PC-9 (cell line): ENCODE data around the gene OR5K1. TPM values are rescaled to one million over a fixed set of nuclear protein-coding genes. Genes with fewer than 3 reads are reported as not detected.

Experiments
- BruUV-seq: library from RNA; stranded (reverse); fragments of 400-500 nt; replicated peaks from 2 replicates; lab custom pipeline; 2021; lab: Mats Ljungman, UMichigan
- CTCF ChIA-PET: fragments of 300-600 bp; sonication (Branson Sonifier 250); formaldehyde crosslinking; loops from one replicate; lab custom pipeline; 2022; ENCODE audit warnings: antibody characterized with exemption; lab: Charles Lee
- POLR2A ChIA-PET: fragments of 300-600 bp; sonication (Branson Sonifier 250); formaldehyde crosslinking; loops from one replicate; lab custom pipeline; 2022; ENCODE audit warnings: antibody characterized with exemption; ENCODE audit not compliant: unreplicated experiment; lab: Charles Lee
- DNase-seq, 2 experiments: peaks; one replicate each; pipeline versions ENCODE4 v3.0.0 to v3.0.0-alpha.2; 2015 to 2022; ENCODE audit warnings: mixed read lengths in 1 of 2
- H2AFZ ChIP-seq: fragments of 200-600 bp; sonication (generic); 2 replicates; pipeline ENCODE4 v1.8.1; 2017; ENCODE audit warnings: antibody characterized with exemption
- H3F3A ChIP-seq: fragments of 200-600 bp; sonication (generic); 2 replicates; pipeline ENCODE4 v1.8.1; 2017; ENCODE audit warnings: antibody characterized with exemption, mild to moderate bottlenecking, low read depth; ENCODE audit not compliant: insufficient read depth
- H3K27ac ChIP-seq: fragments of 200-600 bp; sonication (generic); 2 replicates; pipeline ENCODE4 v1.6.1; 2016; ENCODE audit warnings: mixed run types
- H3K27me3 ChIP-seq: fragments of 200-600 bp; sonication (generic); 2 replicates; pipeline ENCODE4 v1.6.1; 2016; ENCODE audit warnings: low read depth, mixed run types; ENCODE audit not compliant: insufficient read depth
- H3K36me3 ChIP-seq: fragments of 200-600 bp; sonication (generic); 2 replicates; pipeline ENCODE4 v1.6.1; 2016; ENCODE audit warnings: low read depth, mixed run types
- H3K4me1 ChIP-seq: fragments of 200-600 bp; sonication (generic); replicated peaks from 2 replicates; pipeline ENCODE4 v1.6.1; 2016; ENCODE audit warnings: mixed run types; ENCODE audit not compliant: insufficient read depth
- H3K4me2 ChIP-seq: fragments of 200-600 bp; sonication (generic); 2 replicates; pipeline ENCODE4 v1.6.1; 2017; ENCODE audit warnings: mixed run types
- H3K4me3 ChIP-seq: fragments of 200-600 bp; sonication (generic); 2 replicates; pipeline ENCODE4 v1.6.1; 2016; ENCODE audit warnings: mixed run types
- H3K79me2 ChIP-seq: fragments of 200-600 bp; sonication (generic); 2 replicates; pipeline ENCODE4 v1.6.1; 2017; ENCODE audit warnings: low read depth, mixed run types
- H3K9me2 ChIP-seq: fragments of 200-600 bp; sonication (generic); 2 replicates; pipeline ENCODE4 v1.8.1; 2017; ENCODE audit warnings: mild to moderate bottlenecking; ENCODE audit not compliant: insufficient read depth
- H3K9me3 ChIP-seq: fragments of 200-600 bp; sonication (generic); 2 replicates; pipeline ENCODE4 v1.8.1; 2016; ENCODE audit warnings: low read depth; ENCODE audit not compliant: insufficient read depth
- H4K20me1 ChIP-seq: fragments of 200-600 bp; sonication (generic); 2 replicates; pipeline ENCODE4 v1.8.1; 2017; ENCODE audit not compliant: insufficient read depth
- CTCF ChIP-seq: fragments of 200-600 bp; sonication (generic); conservative IDR thresholded peaks from 2 replicates; pipeline ENCODE4 v1.6.1; 2017; ENCODE audit warnings: mixed run types, antibody characterized with exemption, mild to moderate bottlenecking, moderate library complexity
- EZH2 ChIP-seq: fragments of 200-600 bp; sonication (generic); IDR thresholded peaks from 2 replicates; pipeline ENCODE4 v1.8.0; 2017; ENCODE audit warnings: antibody characterized with exemption, low read depth
- intact Hi-C: fragments of 100-400 bp; cut with micrococcal nuclease; formaldehyde crosslinking; loops from one replicate; pipeline ENCODE4 v1.10.0; 2022; ENCODE audit not compliant: unreplicated experiment
- total RNA-seq: library from RNA; stranded (reverse); gene quantifications from 2 replicates; pipeline ENCODE4 v1.2.3, GENCODE V29; 2021

Gene OR5K1
- total RNA-seq, 1 experiment from 2014 or later, result not detected

GRCh38 chr3:98518816-98519215 is 55.8 kb downstream of the OR5K1 start:
- H3K9me2 ChIP-seq, result no peaks in the 10 kb centered on the region
- no peak for TF ChIP-seq CTCF
- no peak for TF ChIP-seq EZH2
- CTCF ChIA-PET, result no interaction called here
- no peak for DNase-seq
- H3K9me3 ChIP-seq, result 0 out of 2 replicates have a peak, but pooled peaks cover 5% of the 10 kb centered on the region
- intact Hi-C loops, result loop anchor here (10.0 kb wide), 2 partner anchors 456 to 544 kb away; partner anchors contain the start of gene RIOX2
- H3K79me2 ChIP-seq, result peaks cover 56% of the 10 kb centered on the region
- H3K27ac ChIP-seq, result no peak overlapping the region
- H3K36me3 ChIP-seq, result peaks cover 64% of the 10 kb centered on the region
- no peak overlapping the region for H3K4me3 ChIP-seq
- H3K4me1 ChIP-seq, result peaks cover 40% of the 10 kb centered on the region
- H4K20me1 ChIP-seq, result no peaks in the 10 kb centered on the region
- POLR2A ChIA-PET, result interaction anchor here (0.6 to 0.7 kb wide), 2 partner anchors 190 to 292 kb away, joined by 5 to 9 read pairs; no protein-coding TSS in a partner anchor
- H3K27me3 ChIP-seq, result no peaks in the 10 kb centered on the region
- BruUV-seq, result no TSS peak
- no peak overlapping the region for H3K4me2 ChIP-seq
- H2AFZ ChIP-seq, result no peak overlapping the region
- peaks cover 37% of the 10 kb centered on the region for H3F3A ChIP-seq

GRCh38 chr3:98519351-98519750 is 56.4 kb downstream of the OR5K1 start:
- ChIA-PET POLR2A (no interaction called here), CTCF (no interaction called here)
- Histone ChIP-seq H3K4me2 (no peak overlapping the region), H3F3A (peaks cover 32% of the 10 kb centered on the region), H3K9me3 (0 out of 2 replicates have a peak, but pooled peaks cover 5% of the 10 kb centered on the region), H3K9me2 (no peaks in the 10 kb centered on the region), H3K4me1 (peaks cover 34% of the 10 kb centered on the region), H3K27ac (no peak overlapping the region), H2AFZ (no peak overlapping the region), H3K4me3 (no peak overlapping the region), H3K27me3 (no peaks in the 10 kb centered on the region), H4K20me1 (no peaks in the 10 kb centered on the region), H3K36me3 (peaks cover 64% of the 10 kb centered on the region), H3K79me2 (peaks cover 56% of the 10 kb centered on the region)
- no peak for DNase-seq
- TF ChIP-seq CTCF, result no peak
- no peak for TF ChIP-seq EZH2
- no TSS peak for BruUV-seq
- intact Hi-C loops, result loop anchor here (10.0 kb wide), 2 partner anchors 455 to 545 kb away; partner anchors contain the start of gene RIOX2

GRCh38 chr3:98521897-98522543 is 59.0 kb downstream of the OR5K1 start:
- Histone ChIP-seq H3F3A (peaks cover 17% of the 10 kb centered on the region), H2AFZ (peak overlapping the region; percentile 84), H3K79me2 (peaks cover 50% of the 10 kb centered on the region), H3K4me1 (peaks cover 22% of the 10 kb centered on the region), H3K4me3 (peak overlapping the region; percentile 83), H3K9me2 (no peaks in the 10 kb centered on the region), H3K9me3 (no peaks in the 10 kb centered on the region), H3K27me3 (no peaks in the 10 kb centered on the region), H3K36me3 (peaks cover 40% of the 10 kb centered on the region), H3K4me2 (peak overlapping the region; percentile 90), H3K27ac (peak overlapping the region; percentile 86), H4K20me1 (no peaks in the 10 kb centered on the region)
- intact Hi-C loops, result loop anchor here (1.0 to 5.0 kb wide), 5 partner anchors 9 to 178 kb away; partner anchors contain the start of gene CPOX
- TF ChIP-seq CTCF, result 0 out of 2 replicates have a peak, but pooled peaks have one; percentile 18
- no peak for TF ChIP-seq EZH2
- TSS peak; percentile 59 for BruUV-seq
- peak; percentile 47 to 82 for DNase-seq
- ChIA-PET POLR2A (interaction anchor here (0.5 to 1.1 kb wide), 4 partner anchors 9 to 354 kb away, joined by 3 to 11 read pairs (median 5); no protein-coding TSS in a partner anchor), CTCF (interaction anchor here (0.6 kb wide), 1 partner anchor 25 kb away, joined by 4 read pairs; no protein-coding TSS in a partner anchor)

Other genes with a start within 250 kb of the OR5K1 start
- gene OR5H6, start 199.0 kb upstream of the OR5K1 start, total RNA-seq, result not detected in 2 replicates
- not detected in 2 replicates for gene OR5H2, start 180.7 kb upstream of the OR5K1 start, total RNA-seq
- gene OR5K4, start 109.3 kb upstream of the OR5K1 start, total RNA-seq, result not detected in 2 replicates
- gene OR5K3, start 72.5 kb upstream of the OR5K1 start, total RNA-seq, result not detected in 2 replicates
- not detected in 2 replicates for gene OR5K2, start 34.5 kb downstream of the OR5K1 start, total RNA-seq
- 143 and 152 TPM in 2 replicates for gene CLDND1, start 59.7 kb downstream of the OR5K1 start, total RNA-seq
- not detected in 2 replicates for gene GPR15, start 68.8 kb downstream of the OR5K1 start, total RNA-seq
- 30.4 and 35.2 TPM in 2 replicates for gene CPOX, start 130.4 kb downstream of the OR5K1 start, total RNA-seq